GM23338 (cell line): Measurements from ENCODE around the gene PAPOLB. TPM values are rescaled to one million over a fixed set of nuclear protein-coding genes. Genes with fewer than 3 reads are reported as not detected.

Experiments
- ATAC-seq: fragments of 200-7000 bp; cut with Tn5 transposase; 3 replicates; pipeline ENCODE4 v1.9.1; 2020
- DNase-seq: peaks from one replicate; pipeline ENCODE4 v3.0.0-alpha.2; 2015; ENCODE audit warnings: low spot score
- H2AFZ ChIP-seq: fragments of 200-600 bp; sonication (generic); 2 replicates; pipeline ENCODE4 v1.8.0; 2016; ENCODE audit warnings: antibody characterized with exemption, mild to moderate bottlenecking, moderate library complexity
- H3F3A ChIP-seq: fragments of 200-600 bp; sonication (generic); replicated peaks from 2 replicates; pipeline ENCODE4 v1.8.0; 2017; ENCODE audit warnings: antibody characterized with exemption, mixed run types, low read depth
- H3K27ac ChIP-seq: fragments of 200-600 bp; sonication (generic); 2 replicates; pipeline ENCODE4 v1.6.1; 2016; ENCODE audit warnings: low read depth
- H3K27me3 ChIP-seq: fragments of 200-600 bp; sonication (generic); 2 replicates; pipeline ENCODE4 v1.8.0; 2016; ENCODE audit warnings: mild to moderate bottlenecking, mixed run types, moderate library complexity; ENCODE audit not compliant: insufficient read depth
- H3K36me3 ChIP-seq: fragments of 200-600 bp; sonication (generic); 2 replicates; pipeline ENCODE4 v1.8.0; 2016; ENCODE audit warnings: mild to moderate bottlenecking; ENCODE audit not compliant: insufficient read depth
- H3K4me1 ChIP-seq: fragments of 200-600 bp; sonication (generic); 2 replicates; pipeline ENCODE4 v1.8.0; 2016; ENCODE audit warnings: mild to moderate bottlenecking, moderate library complexity; ENCODE audit not compliant: insufficient read depth
- H3K4me2 ChIP-seq: fragments of 200-600 bp; sonication (generic); 2 replicates; pipeline ENCODE4 v1.7.1; 2017; ENCODE audit warnings: mixed run types
- H3K4me3 ChIP-seq: fragments of 200-600 bp; sonication (generic); 2 replicates; pipeline ENCODE4 v1.6.1; 2016; ENCODE audit warnings: mixed run types
- H3K79me2 ChIP-seq: fragments of 200-600 bp; sonication (generic); replicated peaks from 2 replicates; pipeline ENCODE4 v1.8.0; 2017; ENCODE audit warnings: mild to moderate bottlenecking; ENCODE audit not compliant: insufficient read depth
- H3K9me2 ChIP-seq: fragments of 200-600 bp; sonication (generic); 2 replicates; pipeline ENCODE4 v1.8.0; 2017; ENCODE audit not compliant: insufficient read depth
- H4K20me1 ChIP-seq: fragments of 200-600 bp; sonication (generic); replicated peaks from 2 replicates; pipeline ENCODE4 v1.8.0; 2017; ENCODE audit warnings: mild to moderate bottlenecking; ENCODE audit not compliant: insufficient read depth
- H3K27ac Mint-ChIP-seq: 2 replicates; pipeline ENCODE4 v1.8.0; 2020; ENCODE audit warnings: inconsistent platforms, mild to moderate bottlenecking, moderate library complexity, mixed read lengths
- H3K27me3 Mint-ChIP-seq: 3 replicates; pipeline ENCODE4 v1.8.0; 2022; ENCODE audit warnings: low read depth, mild to moderate bottlenecking, moderate library complexity, mixed read lengths, inconsistent platforms; ENCODE audit not compliant: insufficient read depth, poor library complexity
- H3K36me3 Mint-ChIP-seq: 3 replicates; pipeline ENCODE4 v1.8.0; 2021; ENCODE audit warnings: low read depth, mild to moderate bottlenecking, inconsistent platforms, moderate library complexity, mixed read lengths
- H3K4me1 Mint-ChIP-seq: 3 replicates; pipeline ENCODE4 v1.8.0; 2020; ENCODE audit warnings: mild to moderate bottlenecking, inconsistent platforms, mixed read lengths
- H3K4me3 Mint-ChIP-seq: 3 replicates; pipeline ENCODE4 v1.8.0; 2021; ENCODE audit warnings: moderate library complexity, mild to moderate bottlenecking, inconsistent platforms, mixed read lengths
- H3K9me3 Mint-ChIP-seq: 3 replicates; pipeline ENCODE4 v1.8.0; 2020; ENCODE audit warnings: moderate library complexity, mild to moderate bottlenecking, inconsistent platforms, mixed read lengths
- CREB1 ChIP-seq: fragments of 250-450 bp; sonication (Bioruptor Pico); IDR thresholded peaks from 2 replicates; pipeline ENCODE4 v1.5.0; 2020; ENCODE audit warnings: low read depth, mild to moderate bottlenecking, moderate library complexity
- EZH2 ChIP-seq: fragments of 200-600 bp; sonication (generic); IDR thresholded peaks from one replicate; pipeline ENCODE4 v1.8.0; 2017; ENCODE audit warnings: antibody characterized with exemption, mild to moderate bottlenecking, low read depth; ENCODE audit not compliant: unreplicated experiment
- EZH2phosphoT487 ChIP-seq: fragments of 200-600 bp; sonication (generic); IDR thresholded peaks from one replicate; pipeline ENCODE4 v1.8.1; 2018; ENCODE audit warnings: antibody characterized with exemption; ENCODE audit not compliant: unreplicated experiment
- JUNB ChIP-seq: IDR thresholded peaks from one replicate; pipeline ENCODE4 v1.6.1; 2016; ENCODE audit warnings: antibody characterized with exemption; ENCODE audit not compliant: unreplicated experiment
- NANOG ChIP-seq: IDR thresholded peaks from 2 replicates; pipeline ENCODE4 v1.6.1; 2016; ENCODE audit warnings: antibody characterized with exemption, borderline replicate concordance
- POLR2AphosphoS5 ChIP-seq: IDR thresholded peaks from 2 replicates; pipeline ENCODE4 v1.6.1; 2016; ENCODE audit warnings: antibody characterized with exemption, low read depth
- STAT1 ChIP-seq: IDR thresholded peaks from one replicate; pipeline ENCODE4 v1.6.1; 2016; ENCODE audit warnings: antibody characterized with exemption; ENCODE audit not compliant: unreplicated experiment
- ZNF114 ChIP-seq: fragments of 250-450 bp; sonication (Bioruptor Pico); IDR thresholded peaks from 2 replicates; pipeline ENCODE4 v1.5.0; 2020; ENCODE audit warnings: mild to moderate bottlenecking, moderate library complexity
- ZNF331 ChIP-seq: fragments of 250-450 bp; sonication (Bioruptor Pico); IDR thresholded peaks from 2 replicates; pipeline ENCODE4 v1.5.0; 2020; ENCODE audit warnings: low read depth, mild to moderate bottlenecking, moderate library complexity
- polyA plus RNA-seq: library from polyadenylated mRNA; unstranded; fragments of >200 nt; fragmentation: Nextera tagmentation; extraction: Ambion mirVana; gene quantifications from 2 replicates; pipeline ENCODE4 v1.2.1, GENCODE V29; 2016
- total RNA-seq: library from RNA; depleted of rRNA; stranded (reverse); fragments of >200 nt; shearing (Covaris generic); gene quantifications from 2 replicates; pipeline ENCODE4 v1.2.3, GENCODE V29; 2014
- TF ChIP-seq, protein P1 (sequence below): fragments of 250-450 bp; sonication (Bioruptor Pico); IDR thresholded peaks from 2 replicates; pipeline ENCODE4 v1.5.0; 2020; ENCODE audit warnings: mild to moderate bottlenecking, moderate library complexity
- TF ChIP-seq, protein P2 (sequence below): IDR thresholded peaks from 2 replicates; pipeline ENCODE4 v1.6.1; 2016; ENCODE audit warnings: antibody characterized with exemption
- TF ChIP-seq, protein P3 (sequence below), 2 experiments: fragments of 200-600 bp in 1 of 2; sonication (generic) in 1 of 2; conservative IDR thresholded peaks; 2 replicates each; pipeline versions ENCODE4 v1.5.1 to v1.6.1; 2016 to 2017; ENCODE audit warnings: antibody characterized with exemption in 2 of 2, low read depth in 2 of 2, mild to moderate bottlenecking in 2 of 2, moderate library complexity in 1 of 2
- TF ChIP-seq, protein P4 (sequence below): IDR thresholded peaks from one replicate; pipeline ENCODE4 v1.6.1; 2018; ENCODE audit warnings: antibody characterized with exemption; ENCODE audit not compliant: unreplicated experiment

PAPOLB gene
- total and polyA plus RNA-seq, 2 experiments from 2014 or later: 0.08 to 0.42 TPM

DNA sequence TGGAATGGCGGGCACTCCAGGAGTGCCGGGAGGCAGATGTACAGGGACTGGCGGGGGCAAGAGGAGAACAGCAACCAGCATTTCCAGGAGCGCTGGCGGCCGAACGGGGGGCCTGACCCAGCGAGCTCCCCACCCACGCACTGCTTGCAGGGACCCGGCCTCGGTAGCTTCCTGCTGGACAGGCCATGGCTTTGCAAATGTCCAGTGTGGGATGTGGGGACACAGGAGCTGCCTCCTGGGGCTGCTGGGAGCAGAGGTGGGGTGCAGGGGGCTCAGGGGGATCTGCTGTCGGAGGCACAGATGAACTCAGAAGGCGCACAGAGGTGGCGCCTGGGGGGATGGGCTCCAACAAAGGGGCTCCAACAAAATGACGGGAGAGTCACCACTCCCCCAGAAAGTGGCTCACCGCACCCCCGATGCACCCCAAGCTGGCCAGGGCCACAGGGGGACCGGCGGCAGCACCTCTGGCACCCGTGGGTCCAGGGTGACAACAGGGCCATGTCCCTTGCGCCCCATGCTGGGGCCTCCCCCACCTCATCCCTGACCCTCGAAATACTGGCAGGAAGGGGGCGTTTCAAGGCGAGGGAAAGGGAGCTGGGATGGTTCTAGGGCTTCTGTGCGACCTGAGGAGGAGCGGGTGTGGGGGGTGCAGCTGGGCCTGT lies 45.3 kb downstream of the PAPOLB start:
- Mint-ChIP-seq H3K27ac (no peak overlapping the region), H3K27me3 (peaks cover 10% of the 10 kb centered on the region), H3K36me3 (no peaks in the 10 kb centered on the region), H3K4me1 (no peaks in the 10 kb centered on the region; the same call in 2 of the 3 replicates), H3K4me3 (no peak overlapping the region), H3K9me3 (peaks cover 9% of the 10 kb centered on the region; the same call in 1 of the 3 replicates)
- H2AFZ ChIP-seq: no peak overlapping the region
- no peak overlapping the region for H3K27ac ChIP-seq
- H3K4me1 ChIP-seq: no peaks in the 10 kb centered on the region
- ATAC-seq (no peak), DNase-seq (no peak)
- no peaks in the 10 kb centered on the region for H3K27me3 ChIP-seq
- no peak overlapping the region for H3K4me3 ChIP-seq
- H3K79me2 ChIP-seq: no peaks in the 10 kb centered on the region
- no peaks in the 10 kb centered on the region for H3K36me3 ChIP-seq
- no peak for TF ChIP-seq NANOG
- no peak for TF ChIP-seq ZNF114
- TF ChIP-seq EZH2phosphoT487: no peak
- TF ChIP-seq EZH2: no peak
- TF ChIP-seq, protein P1, sequence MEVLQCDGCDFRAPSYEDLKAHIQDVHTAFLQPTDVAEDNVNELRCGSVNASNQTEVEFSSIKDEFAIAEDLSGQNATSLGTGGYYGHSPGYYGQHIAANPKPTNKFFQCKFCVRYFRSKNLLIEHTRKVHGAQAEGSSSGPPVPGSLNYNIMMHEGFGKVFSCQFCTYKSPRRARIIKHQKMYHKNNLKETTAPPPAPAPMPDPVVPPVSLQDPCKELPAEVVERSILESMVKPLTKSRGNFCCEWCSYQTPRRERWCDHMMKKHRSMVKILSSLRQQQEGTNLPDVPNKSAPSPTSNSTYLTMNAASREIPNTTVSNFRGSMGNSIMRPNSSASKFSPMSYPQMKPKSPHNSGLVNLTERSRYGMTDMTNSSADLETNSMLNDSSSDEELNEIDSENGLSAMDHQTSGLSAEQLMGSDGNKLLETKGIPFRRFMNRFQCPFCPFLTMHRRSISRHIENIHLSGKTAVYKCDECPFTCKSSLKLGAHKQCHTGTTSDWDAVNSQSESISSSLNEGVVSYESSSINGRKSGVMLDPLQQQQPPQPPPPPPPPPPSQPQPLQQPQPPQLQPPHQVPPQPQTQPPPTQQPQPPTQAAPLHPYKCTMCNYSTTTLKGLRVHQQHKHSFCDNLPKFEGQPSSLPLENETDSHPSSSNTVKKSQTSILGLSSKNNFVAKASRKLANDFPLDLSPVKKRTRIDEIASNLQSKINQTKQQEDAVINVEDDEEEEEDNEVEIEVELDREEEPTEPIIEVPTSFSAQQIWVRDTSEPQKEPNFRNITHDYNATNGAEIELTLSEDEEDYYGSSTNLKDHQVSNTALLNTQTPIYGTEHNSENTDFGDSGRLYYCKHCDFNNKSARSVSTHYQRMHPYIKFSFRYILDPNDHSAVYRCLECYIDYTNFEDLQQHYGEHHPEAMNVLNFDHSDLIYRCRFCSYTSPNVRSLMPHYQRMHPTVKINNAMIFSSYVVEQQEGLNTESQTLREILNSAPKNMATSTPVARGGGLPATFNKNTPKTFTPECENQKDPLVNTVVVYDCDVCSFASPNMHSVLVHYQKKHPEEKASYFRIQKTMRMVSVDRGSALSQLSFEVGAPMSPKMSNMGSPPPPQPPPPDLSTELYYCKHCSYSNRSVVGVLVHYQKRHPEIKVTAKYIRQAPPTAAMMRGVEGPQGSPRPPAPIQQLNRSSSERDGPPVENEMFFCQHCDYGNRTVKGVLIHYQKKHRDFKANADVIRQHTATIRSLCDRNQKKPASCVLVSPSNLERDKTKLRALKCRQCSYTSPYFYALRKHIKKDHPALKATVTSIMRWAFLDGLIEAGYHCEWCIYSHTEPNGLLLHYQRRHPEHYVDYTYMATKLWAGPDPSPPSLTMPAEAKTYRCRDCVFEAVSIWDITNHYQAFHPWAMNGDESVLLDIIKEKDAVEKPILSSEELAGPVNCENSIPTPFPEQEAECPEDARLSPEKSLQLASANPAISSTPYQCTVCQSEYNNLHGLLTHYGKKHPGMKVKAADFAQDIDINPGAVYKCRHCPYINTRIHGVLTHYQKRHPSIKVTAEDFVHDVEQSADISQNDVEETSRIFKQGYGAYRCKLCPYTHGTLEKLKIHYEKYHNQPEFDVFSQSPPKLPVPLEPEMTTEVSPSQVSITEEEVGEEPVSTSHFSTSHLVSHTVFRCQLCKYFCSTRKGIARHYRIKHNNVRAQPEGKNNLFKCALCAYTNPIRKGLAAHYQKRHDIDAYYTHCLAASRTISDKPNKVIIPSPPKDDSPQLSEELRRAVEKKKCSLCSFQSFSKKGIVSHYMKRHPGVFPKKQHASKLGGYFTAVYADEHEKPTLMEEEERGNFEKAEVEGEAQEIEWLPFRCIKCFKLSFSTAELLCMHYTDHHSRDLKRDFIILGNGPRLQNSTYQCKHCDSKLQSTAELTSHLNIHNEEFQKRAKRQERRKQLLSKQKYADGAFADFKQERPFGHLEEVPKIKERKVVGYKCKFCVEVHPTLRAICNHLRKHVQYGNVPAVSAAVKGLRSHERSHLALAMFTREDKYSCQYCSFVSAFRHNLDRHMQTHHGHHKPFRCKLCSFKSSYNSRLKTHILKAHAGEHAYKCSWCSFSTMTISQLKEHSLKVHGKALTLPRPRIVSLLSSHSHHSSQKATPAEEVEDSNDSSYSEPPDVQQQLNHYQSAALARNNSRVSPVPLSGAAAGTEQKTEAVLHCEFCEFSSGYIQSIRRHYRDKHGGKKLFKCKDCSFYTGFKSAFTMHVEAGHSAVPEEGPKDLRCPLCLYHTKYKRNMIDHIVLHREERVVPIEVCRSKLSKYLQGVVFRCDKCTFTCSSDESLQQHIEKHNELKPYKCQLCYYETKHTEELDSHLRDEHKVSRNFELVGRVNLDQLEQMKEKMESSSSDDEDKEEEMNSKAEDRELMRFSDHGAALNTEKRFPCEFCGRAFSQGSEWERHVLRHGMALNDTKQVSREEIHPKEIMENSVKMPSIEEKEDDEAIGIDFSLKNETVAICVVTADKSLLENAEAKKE (CRISPR knock-in tag): no peak
- TF ChIP-seq, protein P2, sequence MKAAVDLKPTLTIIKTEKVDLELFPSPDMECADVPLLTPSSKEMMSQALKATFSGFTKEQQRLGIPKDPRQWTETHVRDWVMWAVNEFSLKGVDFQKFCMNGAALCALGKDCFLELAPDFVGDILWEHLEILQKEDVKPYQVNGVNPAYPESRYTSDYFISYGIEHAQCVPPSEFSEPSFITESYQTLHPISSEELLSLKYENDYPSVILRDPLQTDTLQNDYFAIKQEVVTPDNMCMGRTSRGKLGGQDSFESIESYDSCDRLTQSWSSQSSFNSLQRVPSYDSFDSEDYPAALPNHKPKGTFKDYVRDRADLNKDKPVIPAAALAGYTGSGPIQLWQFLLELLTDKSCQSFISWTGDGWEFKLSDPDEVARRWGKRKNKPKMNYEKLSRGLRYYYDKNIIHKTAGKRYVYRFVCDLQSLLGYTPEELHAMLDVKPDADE: no peak
- no peak for TF ChIP-seq STAT1
- TF ChIP-seq CREB1 (CRISPR knock-in tag): no peak
- no peak for TF ChIP-seq JUNB
- TF ChIP-seq, protein P3, sequence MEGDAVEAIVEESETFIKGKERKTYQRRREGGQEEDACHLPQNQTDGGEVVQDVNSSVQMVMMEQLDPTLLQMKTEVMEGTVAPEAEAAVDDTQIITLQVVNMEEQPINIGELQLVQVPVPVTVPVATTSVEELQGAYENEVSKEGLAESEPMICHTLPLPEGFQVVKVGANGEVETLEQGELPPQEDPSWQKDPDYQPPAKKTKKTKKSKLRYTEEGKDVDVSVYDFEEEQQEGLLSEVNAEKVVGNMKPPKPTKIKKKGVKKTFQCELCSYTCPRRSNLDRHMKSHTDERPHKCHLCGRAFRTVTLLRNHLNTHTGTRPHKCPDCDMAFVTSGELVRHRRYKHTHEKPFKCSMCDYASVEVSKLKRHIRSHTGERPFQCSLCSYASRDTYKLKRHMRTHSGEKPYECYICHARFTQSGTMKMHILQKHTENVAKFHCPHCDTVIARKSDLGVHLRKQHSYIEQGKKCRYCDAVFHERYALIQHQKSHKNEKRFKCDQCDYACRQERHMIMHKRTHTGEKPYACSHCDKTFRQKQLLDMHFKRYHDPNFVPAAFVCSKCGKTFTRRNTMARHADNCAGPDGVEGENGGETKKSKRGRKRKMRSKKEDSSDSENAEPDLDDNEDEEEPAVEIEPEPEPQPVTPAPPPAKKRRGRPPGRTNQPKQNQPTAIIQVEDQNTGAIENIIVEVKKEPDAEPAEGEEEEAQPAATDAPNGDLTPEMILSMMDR (conservative IDR thresholded peaks at IDR 0.05; ENCODE audit: low read depth in 2 of 2): no peak
- no peak for TF ChIP-seq POLR2AphosphoS5
- TF ChIP-seq, protein P4, sequence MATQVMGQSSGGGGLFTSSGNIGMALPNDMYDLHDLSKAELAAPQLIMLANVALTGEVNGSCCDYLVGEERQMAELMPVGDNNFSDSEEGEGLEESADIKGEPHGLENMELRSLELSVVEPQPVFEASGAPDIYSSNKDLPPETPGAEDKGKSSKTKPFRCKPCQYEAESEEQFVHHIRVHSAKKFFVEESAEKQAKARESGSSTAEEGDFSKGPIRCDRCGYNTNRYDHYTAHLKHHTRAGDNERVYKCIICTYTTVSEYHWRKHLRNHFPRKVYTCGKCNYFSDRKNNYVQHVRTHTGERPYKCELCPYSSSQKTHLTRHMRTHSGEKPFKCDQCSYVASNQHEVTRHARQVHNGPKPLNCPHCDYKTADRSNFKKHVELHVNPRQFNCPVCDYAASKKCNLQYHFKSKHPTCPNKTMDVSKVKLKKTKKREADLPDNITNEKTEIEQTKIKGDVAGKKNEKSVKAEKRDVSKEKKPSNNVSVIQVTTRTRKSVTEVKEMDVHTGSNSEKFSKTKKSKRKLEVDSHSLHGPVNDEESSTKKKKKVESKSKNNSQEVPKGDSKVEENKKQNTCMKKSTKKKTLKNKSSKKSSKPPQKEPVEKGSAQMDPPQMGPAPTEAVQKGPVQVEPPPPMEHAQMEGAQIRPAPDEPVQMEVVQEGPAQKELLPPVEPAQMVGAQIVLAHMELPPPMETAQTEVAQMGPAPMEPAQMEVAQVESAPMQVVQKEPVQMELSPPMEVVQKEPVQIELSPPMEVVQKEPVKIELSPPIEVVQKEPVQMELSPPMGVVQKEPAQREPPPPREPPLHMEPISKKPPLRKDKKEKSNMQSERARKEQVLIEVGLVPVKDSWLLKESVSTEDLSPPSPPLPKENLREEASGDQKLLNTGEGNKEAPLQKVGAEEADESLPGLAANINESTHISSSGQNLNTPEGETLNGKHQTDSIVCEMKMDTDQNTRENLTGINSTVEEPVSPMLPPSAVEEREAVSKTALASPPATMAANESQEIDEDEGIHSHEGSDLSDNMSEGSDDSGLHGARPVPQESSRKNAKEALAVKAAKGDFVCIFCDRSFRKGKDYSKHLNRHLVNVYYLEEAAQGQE: no peak
- TF ChIP-seq ZNF331 (CRISPR knock-in tag): no peak
- no peak overlapping the region for H3K4me2 ChIP-seq
- H3K9me2 ChIP-seq: no peaks in the 10 kb centered on the region
- no peaks in the 10 kb centered on the region for H4K20me1 ChIP-seq
- no peaks in the 10 kb centered on the region for H3F3A ChIP-seq
